GM23338 (cell line): ENCODE results near the gene ATG4A. TPM values are rescaled to one million over a fixed set of nuclear protein-coding genes. Genes with fewer than 3 reads are reported as not detected.

ENCODE experiments used
- ATAC-seq: fragments of 200-7000 bp; cut with Tn5 transposase; 3 replicates; pipeline ENCODE4 v1.9.1; 2020
- DNase-seq: peaks from one replicate; pipeline ENCODE4 v3.0.0-alpha.2; 2015; ENCODE audit warnings: low spot score
- H2AFZ ChIP-seq: fragments of 200-600 bp; sonication (generic); 2 replicates; pipeline ENCODE4 v1.8.0; 2016; ENCODE audit warnings: antibody characterized with exemption, mild to moderate bottlenecking, moderate library complexity
- H3F3A ChIP-seq: fragments of 200-600 bp; sonication (generic); replicated peaks from 2 replicates; pipeline ENCODE4 v1.8.0; 2017; ENCODE audit warnings: antibody characterized with exemption, mixed run types, low read depth
- H3K27ac ChIP-seq: fragments of 200-600 bp; sonication (generic); 2 replicates; pipeline ENCODE4 v1.6.1; 2016; ENCODE audit warnings: low read depth
- H3K27me3 ChIP-seq: fragments of 200-600 bp; sonication (generic); 2 replicates; pipeline ENCODE4 v1.8.0; 2016; ENCODE audit warnings: mild to moderate bottlenecking, mixed run types, moderate library complexity; ENCODE audit not compliant: insufficient read depth
- H3K36me3 ChIP-seq: fragments of 200-600 bp; sonication (generic); 2 replicates; pipeline ENCODE4 v1.8.0; 2016; ENCODE audit warnings: mild to moderate bottlenecking; ENCODE audit not compliant: insufficient read depth
- H3K4me1 ChIP-seq: fragments of 200-600 bp; sonication (generic); 2 replicates; pipeline ENCODE4 v1.8.0; 2016; ENCODE audit warnings: mild to moderate bottlenecking, moderate library complexity; ENCODE audit not compliant: insufficient read depth
- H3K4me2 ChIP-seq: fragments of 200-600 bp; sonication (generic); 2 replicates; pipeline ENCODE4 v1.7.1; 2017; ENCODE audit warnings: mixed run types
- H3K4me3 ChIP-seq: fragments of 200-600 bp; sonication (generic); 2 replicates; pipeline ENCODE4 v1.6.1; 2016; ENCODE audit warnings: mixed run types
- H3K79me2 ChIP-seq: fragments of 200-600 bp; sonication (generic); replicated peaks from 2 replicates; pipeline ENCODE4 v1.8.0; 2017; ENCODE audit warnings: mild to moderate bottlenecking; ENCODE audit not compliant: insufficient read depth
- H3K9me2 ChIP-seq: fragments of 200-600 bp; sonication (generic); 2 replicates; pipeline ENCODE4 v1.8.0; 2017; ENCODE audit not compliant: insufficient read depth
- H4K20me1 ChIP-seq: fragments of 200-600 bp; sonication (generic); replicated peaks from 2 replicates; pipeline ENCODE4 v1.8.0; 2017; ENCODE audit warnings: mild to moderate bottlenecking; ENCODE audit not compliant: insufficient read depth
- H3K27ac Mint-ChIP-seq: 2 replicates; pipeline ENCODE4 v1.8.0; 2020; ENCODE audit warnings: inconsistent platforms, mild to moderate bottlenecking, moderate library complexity, mixed read lengths
- H3K27me3 Mint-ChIP-seq: 3 replicates; pipeline ENCODE4 v1.8.0; 2022; ENCODE audit warnings: low read depth, mild to moderate bottlenecking, moderate library complexity, mixed read lengths, inconsistent platforms; ENCODE audit not compliant: insufficient read depth, poor library complexity
- H3K36me3 Mint-ChIP-seq: 3 replicates; pipeline ENCODE4 v1.8.0; 2021; ENCODE audit warnings: low read depth, mild to moderate bottlenecking, inconsistent platforms, moderate library complexity, mixed read lengths
- H3K4me1 Mint-ChIP-seq: 3 replicates; pipeline ENCODE4 v1.8.0; 2020; ENCODE audit warnings: mild to moderate bottlenecking, inconsistent platforms, mixed read lengths
- H3K4me3 Mint-ChIP-seq: 3 replicates; pipeline ENCODE4 v1.8.0; 2021; ENCODE audit warnings: moderate library complexity, mild to moderate bottlenecking, inconsistent platforms, mixed read lengths
- H3K9me3 Mint-ChIP-seq: 3 replicates; pipeline ENCODE4 v1.8.0; 2020; ENCODE audit warnings: moderate library complexity, mild to moderate bottlenecking, inconsistent platforms, mixed read lengths
- CREB1 ChIP-seq: fragments of 250-450 bp; sonication (Bioruptor Pico); IDR thresholded peaks from 2 replicates; pipeline ENCODE4 v1.5.0; 2020; ENCODE audit warnings: low read depth, mild to moderate bottlenecking, moderate library complexity
- CTCF ChIP-seq, 2 experiments: fragments of 200-600 bp in 1 of 2; sonication (generic) in 1 of 2; conservative IDR thresholded peaks; 2 replicates each; pipeline versions ENCODE4 v1.5.1 to v1.6.1; 2016 to 2017; ENCODE audit warnings: antibody characterized with exemption in 2 of 2, low read depth in 2 of 2, mild to moderate bottlenecking in 2 of 2, moderate library complexity in 1 of 2
- EZH2phosphoT487 ChIP-seq: fragments of 200-600 bp; sonication (generic); IDR thresholded peaks from one replicate; pipeline ENCODE4 v1.8.1; 2018; ENCODE audit warnings: antibody characterized with exemption; ENCODE audit not compliant: unreplicated experiment
- JUNB ChIP-seq: IDR thresholded peaks from one replicate; pipeline ENCODE4 v1.6.1; 2016; ENCODE audit warnings: antibody characterized with exemption; ENCODE audit not compliant: unreplicated experiment
- NANOG ChIP-seq: IDR thresholded peaks from 2 replicates; pipeline ENCODE4 v1.6.1; 2016; ENCODE audit warnings: antibody characterized with exemption, borderline replicate concordance
- REST ChIP-seq: IDR thresholded peaks from one replicate; pipeline ENCODE4 v1.6.1; 2018; ENCODE audit warnings: antibody characterized with exemption; ENCODE audit not compliant: unreplicated experiment
- ZNF114 ChIP-seq: fragments of 250-450 bp; sonication (Bioruptor Pico); IDR thresholded peaks from 2 replicates; pipeline ENCODE4 v1.5.0; 2020; ENCODE audit warnings: mild to moderate bottlenecking, moderate library complexity
- ZNF331 ChIP-seq: fragments of 250-450 bp; sonication (Bioruptor Pico); IDR thresholded peaks from 2 replicates; pipeline ENCODE4 v1.5.0; 2020; ENCODE audit warnings: low read depth, mild to moderate bottlenecking, moderate library complexity
- ZNF462 ChIP-seq: fragments of 250-450 bp; sonication (Bioruptor Pico); IDR thresholded peaks from 2 replicates; pipeline ENCODE4 v1.5.0; 2020; ENCODE audit warnings: mild to moderate bottlenecking, moderate library complexity
- polyA plus RNA-seq: library from polyadenylated mRNA; unstranded; fragments of >200 nt; fragmentation: Nextera tagmentation; extraction: Ambion mirVana; gene quantifications from 2 replicates; pipeline ENCODE4 v1.2.1, GENCODE V29; 2016
- total RNA-seq: library from RNA; depleted of rRNA; stranded (reverse); fragments of >200 nt; shearing (Covaris generic); gene quantifications from 2 replicates; pipeline ENCODE4 v1.2.3, GENCODE V29; 2014

Gene ATG4A
- total and polyA plus RNA-seq, 2 experiments from 2014 or later, result 2.1 to 2.8 TPM

- H3K27ac ChIP-seq, result no peak overlapping the region
- no peaks in the 10 kb centered on the region for H3F3A ChIP-seq
- Mint-ChIP-seq H3K36me3 (no peaks in the 10 kb centered on the region), H3K4me1 (no peaks in the 10 kb centered on the region), H3K27ac (no peak overlapping the region), H3K4me3 (no peak overlapping the region), H3K9me3 (no peaks in the 10 kb centered on the region), H3K27me3 (no peaks in the 10 kb centered on the region)
- no peaks in the 10 kb centered on the region for H3K4me1 ChIP-seq
- TF ChIP-seq NANOG (no peak), CREB1 (CRISPR knock-in tag) (no peak), CTCF (conservative IDR thresholded peaks at IDR 0.05; ENCODE audit: low read depth in 2 of 2) (no peak), EZH2phosphoT487 (no peak), REST (no peak), ZNF114 (CRISPR knock-in tag) (no peak), ZNF331 (CRISPR knock-in tag) (no peak), JUNB (no peak), ZNF462 (CRISPR knock-in tag) (no peak)
- no peaks in the 10 kb centered on the region for H3K27me3 ChIP-seq
- no peak overlapping the region for H2AFZ ChIP-seq
- DNase-seq (no peak), ATAC-seq (no peak)
- no peaks in the 10 kb centered on the region for H4K20me1 ChIP-seq
- no peaks in the 10 kb centered on the region for H3K36me3 ChIP-seq
- no peaks in the 10 kb centered on the region for H3K9me2 ChIP-seq
- H3K4me3 ChIP-seq, result no peak overlapping the region
- H3K79me2 ChIP-seq, result no peaks in the 10 kb centered on the region
- no peak overlapping the region for H3K4me2 ChIP-seq
Measured at GRCh38 chrX:108097380-108097779, 5.8 kb downstream of the ATG4A start.
